ENCODE data around the gene TYMS.

GRCh38 chr18:641224-641623, 16.2 kb upstream of the TYMS start:
- TF ChIP-seq CTCF (IDR thresholded peaks at IDR 0.05) (no peak), POLR2A (IDR thresholded peaks at IDR 0.05) (no peak)
